K562 (cell line): ENCODE measurements around the gene ZKSCAN5. TPM values are rescaled to one million over a fixed set of nuclear protein-coding genes. Genes with fewer than 3 reads are reported as not detected.

Experiments used
- ASH1L ChIP-seq: fragments of 450-650 bp; IDR thresholded peaks from 2 replicates; pipeline ENCODE4 v1.6.1; 2018; ENCODE audit warnings: borderline replicate concordance, mild to moderate bottlenecking, low read depth; ENCODE audit not compliant: partially characterized antibody
- ATF7 ChIP-seq: fragments of 450-650 bp; IDR thresholded peaks from 2 replicates; pipeline ENCODE4 v1.7.1; 2014; ENCODE audit warnings: mild to moderate bottlenecking, moderate library complexity
- BHLHE40 ChIP-seq: IDR thresholded peaks from 2 replicates; pipeline ENCODE4 v1.6.1; 2011; ENCODE audit warnings: low read length, improper control_type of control experiment
- BRD4 ChIP-seq: fragments of 200-600 bp; sonication (generic); IDR thresholded peaks from 2 replicates; pipeline ENCODE4 v1.6.1; 2017; ENCODE audit warnings: inconsistent platforms
- CTBP1 ChIP-seq: fragments of 450-650 bp; IDR thresholded peaks from 2 replicates; pipeline ENCODE4 v1.6.1; 2016; ENCODE audit warnings: borderline replicate concordance
- EP400 ChIP-seq: fragments of 450-650 bp; IDR thresholded peaks from 2 replicates; pipeline ENCODE4 v1.6.1; 2017; ENCODE audit warnings: antibody characterized with exemption, mild to moderate bottlenecking, moderate library complexity
- ESRRA ChIP-seq: fragments of 450-650 bp; IDR thresholded peaks from 2 replicates; pipeline ENCODE4 v1.6.1; 2014; ENCODE audit warnings: low read depth, mild to moderate bottlenecking, moderate library complexity, borderline replicate concordance
- FOSL1 ChIP-seq: fragments of 200-800 bp; sonication (Bioruptor generic); conservative IDR thresholded peaks from 2 replicates; pipeline ENCODE4 v1.6.1; 2016; ENCODE audit warnings: missing genetic modification characterization, missing compliant biosample characterization
- HCFC1 ChIP-seq: IDR thresholded peaks from 2 replicates; pipeline ENCODE4 v1.6.1; 2012; ENCODE audit warnings: low read depth, low read length, improper control_type of control experiment
- HMG20A ChIP-seq: fragments of 450-650 bp; formaldehyde crosslinking; conservative IDR thresholded peaks from 2 replicates; pipeline ENCODE4 v1.4.0; 2020; ENCODE audit warnings: mild to moderate bottlenecking, mixed read lengths
- JUNB ChIP-seq: fragments of 450-650 bp; formaldehyde crosslinking; conservative IDR thresholded peaks from 2 replicates; pipeline ENCODE4 v1.4.0; 2020; ENCODE audit warnings: mild to moderate bottlenecking
- MEIS2 ChIP-seq: fragments of 450-650 bp; IDR thresholded peaks from 2 replicates; pipeline ENCODE4 v1.6.1; 2014; ENCODE audit warnings: mild to moderate bottlenecking; ENCODE audit not compliant: partially characterized antibody
- NELFE ChIP-seq: IDR thresholded peaks from 2 replicates; pipeline ENCODE4 v1.6.1; 2011; ENCODE audit warnings: mild to moderate bottlenecking; ENCODE audit not compliant: insufficient read depth, insufficient read length
- NEUROD1 ChIP-seq: fragments of 150-350 bp; IDR thresholded peaks from 2 replicates; pipeline ENCODE4 v1.6.1; 2014; ENCODE audit warnings: borderline replicate concordance, low read length, low read depth; ENCODE audit not compliant: partially characterized antibody
- NR2C1 ChIP-seq, 2 experiments: fragments of 450-650 bp; IDR thresholded peaks; 2 replicates each; pipeline ENCODE4 v1.6.1; 2017; ENCODE audit warnings: mild to moderate bottlenecking in 2 of 2, antibody characterized with exemption in 1 of 2, inconsistent platforms in 1 of 2, missing compliant biosample characterization in 1 of 2, missing genetic modification characterization in 1 of 2
- NRF1 ChIP-seq, 2 experiments: fragments of 450-650 bp; IDR thresholded peaks in 1 of 2; conservative IDR thresholded peaks in 1 of 2; 2 replicates each; pipeline ENCODE4 v1.6.1; 2014; ENCODE audit warnings: mild to moderate bottlenecking in 2 of 2
- RBFOX2 ChIP-seq: fragments of 200-400 bp; formaldehyde crosslinking; IDR thresholded peaks from 2 replicates; pipeline ENCODE4 v1.6.1; 2017; ENCODE audit warnings: low read depth, mild to moderate bottlenecking, low read length, moderate library complexity
- RCOR1 ChIP-seq, 2 experiments: IDR thresholded peaks; 2 replicates each; pipeline ENCODE4 v1.6.1; 2012; ENCODE audit warnings: low read depth in 2 of 2, low read length in 2 of 2, borderline replicate concordance in 1 of 2, improper control_type of control experiment in 1 of 2
- SAFB ChIP-seq: fragments of 200-400 bp; formaldehyde crosslinking; IDR thresholded peaks from 2 replicates; pipeline ENCODE4 v1.6.1; 2017; ENCODE audit warnings: low read depth, low read length, borderline replicate concordance
- SIN3B ChIP-seq: fragments of 450-650 bp; IDR thresholded peaks from 2 replicates; pipeline ENCODE4 v1.6.1; 2017; ENCODE audit warnings: low read depth, mild to moderate bottlenecking, moderate library complexity
- SP1 ChIP-seq: sonication (generic); formaldehyde crosslinking; IDR thresholded peaks from 2 replicates; pipeline ENCODE4 v1.8.1; 2022; ENCODE audit warnings: mild to moderate bottlenecking, missing genetic modification reagents
- SPI1 ChIP-seq: IDR thresholded peaks from 2 replicates; pipeline ENCODE4 v1.6.1; 2011; ENCODE audit warnings: low read depth, low read length, control low read depth, borderline replicate concordance
- SUPT5H ChIP-seq: fragments of 450-650 bp; IDR thresholded peaks from 2 replicates; pipeline ENCODE4 v1.6.1; 2016
- TCF7 ChIP-seq: sonication (generic); IDR thresholded peaks from 2 replicates; pipeline ENCODE4 v1.6.1; 2016; ENCODE audit warnings: antibody characterized with exemption, borderline replicate concordance
- TOE1 ChIP-seq, 2 experiments: fragments of 450-650 bp in 1 of 2; sonication (generic) in 1 of 2; formaldehyde crosslinking in 1 of 2; IDR thresholded peaks; 2 replicates each; pipeline versions ENCODE4 v1.7.1 to v1.8.0; 2016 to 2022; ENCODE audit warnings: borderline replicate concordance in 2 of 2, mild to moderate bottlenecking in 2 of 2, antibody characterized with exemption in 1 of 2, inconsistent platforms in 1 of 2, low read depth in 1 of 2, missing genetic modification reagents in 1 of 2, moderate library complexity in 1 of 2
- ZBTB9 ChIP-seq: fragments of 450-650 bp; formaldehyde crosslinking; IDR thresholded peaks from 2 replicates; pipeline ENCODE4 v1.4.0; 2020; ENCODE audit warnings: mild to moderate bottlenecking, moderate library complexity
- ZNF134 ChIP-seq: fragments of 250-450 bp; sonication (Bioruptor Pico); conservative IDR thresholded peaks from 2 replicates; pipeline ENCODE4 v1.4.0; 2020
- ZNF316 ChIP-seq: fragments of 450-650 bp; IDR thresholded peaks from 2 replicates; pipeline ENCODE4 v1.6.1; 2016
- ZNF41 ChIP-seq: fragments of 250-450 bp; sonication (Bioruptor Pico); conservative IDR thresholded peaks from 2 replicates; pipeline ENCODE4 v1.4.0; 2020; ENCODE audit warnings: mild to moderate bottlenecking
- ZNF445 ChIP-seq: fragments of 250-450 bp; sonication (Bioruptor Pico); IDR thresholded peaks from 2 replicates; pipeline ENCODE4 v1.4.0; 2020; ENCODE audit warnings: low read depth, mild to moderate bottlenecking, moderate library complexity
- polyA plus RNA-seq, 8 experiments: library from polyadenylated mRNA; depleted of rRNA in 4 of 8; stranded (reverse) in 5 of 8; unstranded in 3 of 8; fragments of >200 nt; fragmentation: Nextera tagmentation in 2 of 8; fragmentation: Illumina TruSeq in 1 of 8; extraction: Ambion mirVana in 2 of 8; extraction: Trizol in 1 of 8; gene quantifications; 2 replicates each; pipeline versions ENCODE4 v1.2.1 to v1.2.3, GENCODE V29; 2011 to 2014; ENCODE audit warnings: inconsistent platforms in 1 of 8, missing spikeins in 1 of 8
- total RNA-seq, 7 experiments: library from RNA; depleted of rRNA in 6 of 7; stranded (reverse); fragments of >200 nt in 6 of 7; fragmentation: Illumina TruSeq in 2 of 7; extraction: Trizol in 2 of 7; gene quantifications; 2 replicates each; pipeline versions ENCODE4 v1.2.1 to v1.2.3, GENCODE V29; 2011 to 2021; ENCODE audit warnings: low replicate concordance in 1 of 7

The ZKSCAN5 gene
- total and polyA plus RNA-seq, 9 of the 15 experiments (the other 6 are each of a cell fraction or from before 2014, with no cell fraction given) = 4.2 to 19.0 (median 15.0) TPM

- no peak for TF ChIP-seq HMG20A (CRISPR knock-in tag)
- TF ChIP-seq SAFB = no peak
- 0 out of 2 replicates have a peak, but pooled peaks have one; percentile 39 for TF ChIP-seq TOE1 (IDR thresholded peaks at IDR 0.05; ENCODE audit: borderline replicate concordance)
- TF ChIP-seq TOE1 (CRISPR knock-in tag; IDR thresholded peaks at IDR 0.05; ENCODE audit: borderline replicate concordance, low read depth) = no peak
- peak; percentile 57; the same call in 1 of the 2 replicates for TF ChIP-seq SP1
- TF ChIP-seq SPI1 = peak; percentile 78; the same call in 1 of the 2 replicates
- no peak for TF ChIP-seq ASH1L
- no peak; the same call in none of the 2 replicates for TF ChIP-seq FOSL1
- TF ChIP-seq NRF1 (conservative IDR thresholded peaks at IDR 0.05 in 1 of 2, IDR thresholded peaks at IDR 0.05 in 1 of 2) = peak; percentile 76 to 84
- 0 out of 2 replicates have a peak, but pooled peaks have one; percentile 6 for TF ChIP-seq ZNF41
- TF ChIP-seq BHLHE40 = no peak
- peak; percentile 94 for TF ChIP-seq SUPT5H
- no peak for TF ChIP-seq NEUROD1
- TF ChIP-seq ESRRA = peak; percentile 70
- TF ChIP-seq EP400 = peak; percentile 83
- no peak for TF ChIP-seq ZNF134 (CRISPR knock-in tag)
- TF ChIP-seq MEIS2 = no peak
- TF ChIP-seq SIN3B = peak; percentile 90; the same call in 1 of the 2 replicates
- peak; percentile 82 for TF ChIP-seq HCFC1
- TF ChIP-seq ZNF316 = no peak
- peak; percentile 80 for TF ChIP-seq RBFOX2
- no peak for TF ChIP-seq BRD4
- peak; percentile 74; the same call in 1 of the 2 replicates for TF ChIP-seq NR2C1 (IDR thresholded peaks at IDR 0.05)
- no peak for TF ChIP-seq NR2C1 (tag; IDR thresholded peaks at IDR 0.05)
- peak; percentile 84 for TF ChIP-seq ATF7
- TF ChIP-seq CTBP1 = peak; percentile 80
- TF ChIP-seq NELFE = no peak
- peak; percentile 75; the same call in 1 of the 2 replicates for TF ChIP-seq ZBTB9
- TF ChIP-seq JUNB (CRISPR knock-in tag) = no peak
- TF ChIP-seq RCOR1 (IDR thresholded peaks at IDR 0.05; ENCODE audit: borderline replicate concordance in 1 of 2, low read depth in 2 of 2, low read length in 2 of 2) = peak; percentile 12 to 81; a peak in 1 of 4 replicates
- peak; percentile 46; the same call in 1 of the 2 replicates for TF ChIP-seq TCF7
- no peak for TF ChIP-seq ZNF445
Measured at GRCh38 chr7:99551767-99552463, 47.5 kb downstream of the ZKSCAN5 start, which contains the start of gene FAM200A (continued).
